ENCODE data around the gene IGSF9B. TPM values are rescaled to one million over a fixed set of nuclear protein-coding genes. Genes with fewer than 3 reads are reported as not detected.

IGSF9B gene
- total RNA-seq, 1 donor from 2014 or later = 3.8 TPM

GRCh38 chr11:134001596-134001995, 44.8 kb upstream of the IGSF9B start:
- H3K27ac Mint-ChIP-seq (ENCODE audit: unreplicated experiment) = no peak overlapping the region
- no peaks in the 10 kb centered on the region for H3K36me3 Mint-ChIP-seq (ENCODE audit: unreplicated experiment)
- peaks cover 14% of the 10 kb centered on the region for H3K27me3 Mint-ChIP-seq (ENCODE audit: unreplicated experiment)
- no peaks in the 10 kb centered on the region for H3K9me3 Mint-ChIP-seq (ENCODE audit: unreplicated experiment)
- no peaks in the 10 kb centered on the region for H3K4me1 Mint-ChIP-seq (ENCODE audit: unreplicated experiment)
- no peak for TF ChIP-seq CTCF (IDR thresholded peaks at IDR 0.05)
- H3K4me3 Mint-ChIP-seq (ENCODE audit: unreplicated experiment) = no peak overlapping the region
- DNase-seq (ENCODE audit: extremely low spot score, unreplicated experiment) = no peak

- DNase-seq (ENCODE audit: extremely low spot score, unreplicated experiment) = no peak
- Mint-ChIP-seq H3K36me3 (ENCODE audit: unreplicated experiment) (no peaks in the 10 kb centered on the region), H3K27me3 (ENCODE audit: unreplicated experiment) (peaks cover 16% of the 10 kb centered on the region), H3K9me3 (ENCODE audit: unreplicated experiment) (no peaks in the 10 kb centered on the region), H3K4me3 (ENCODE audit: unreplicated experiment) (no peak overlapping the region), H3K27ac (ENCODE audit: unreplicated experiment) (no peak overlapping the region), H3K4me1 (ENCODE audit: unreplicated experiment) (no peaks in the 10 kb centered on the region)
- no peak for TF ChIP-seq CTCF (IDR thresholded peaks at IDR 0.05)
These were observed 44.3 kb upstream of the IGSF9B start for GRCh38 chr11:134001088-134001487.

- H3K4me1 Mint-ChIP-seq (ENCODE audit: unreplicated experiment) = no peaks in the 10 kb centered on the region
These were observed 42.6 kb upstream of the IGSF9B start for GRCh38 chr11:133999355-133999754.

DNA sequence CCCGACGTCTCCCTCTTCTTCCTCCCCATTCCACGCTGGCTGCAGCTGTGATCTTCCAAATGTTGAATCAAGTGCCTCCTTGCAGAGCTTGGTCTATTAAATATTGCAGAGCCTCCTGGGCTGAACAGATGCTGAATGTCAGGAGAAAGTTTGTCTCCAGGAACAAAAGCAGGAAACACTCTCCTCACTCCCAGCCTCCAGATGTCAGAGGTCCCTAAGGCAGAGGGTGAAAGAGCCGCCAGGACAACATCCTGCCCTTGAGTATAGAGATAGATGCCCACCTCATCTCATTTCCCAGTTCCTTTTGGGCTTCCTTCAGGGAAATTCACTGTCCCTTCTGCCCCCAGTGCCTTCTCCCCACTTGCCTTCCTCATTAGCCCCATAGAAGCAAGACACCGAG, 40.8 kb upstream of the IGSF9B start:
- H3K36me3 Mint-ChIP-seq (ENCODE audit: unreplicated experiment) = no peaks in the 10 kb centered on the region
- DNase-seq (ENCODE audit: extremely low spot score, unreplicated experiment) = no peak
- H3K27ac Mint-ChIP-seq (ENCODE audit: unreplicated experiment) = no peak overlapping the region
- H3K4me3 Mint-ChIP-seq (ENCODE audit: unreplicated experiment) = no peak overlapping the region
- H3K9me3 Mint-ChIP-seq (ENCODE audit: unreplicated experiment) = no peaks in the 10 kb centered on the region
- no peak for TF ChIP-seq CTCF (IDR thresholded peaks at IDR 0.05)
- peaks cover 14% of the 10 kb centered on the region for H3K27me3 Mint-ChIP-seq (ENCODE audit: unreplicated experiment)
- no peaks in the 10 kb centered on the region for H3K4me1 Mint-ChIP-seq (ENCODE audit: unreplicated experiment)

More at GRCh38 chr11:133999355-133999754, 42.6 kb upstream of the IGSF9B start:
- Mint-ChIP-seq H3K4me3 (ENCODE audit: unreplicated experiment) (no peak overlapping the region), H3K9me3 (ENCODE audit: unreplicated experiment) (no peaks in the 10 kb centered on the region), H3K36me3 (ENCODE audit: unreplicated experiment) (no peaks in the 10 kb centered on the region), H3K27ac (ENCODE audit: unreplicated experiment) (no peak overlapping the region), H3K27me3 (ENCODE audit: unreplicated experiment) (peaks cover 19% of the 10 kb centered on the region)
- DNase-seq (ENCODE audit: extremely low spot score, unreplicated experiment) = no peak
- no peak for TF ChIP-seq CTCF (IDR thresholded peaks at IDR 0.05)

DNA sequence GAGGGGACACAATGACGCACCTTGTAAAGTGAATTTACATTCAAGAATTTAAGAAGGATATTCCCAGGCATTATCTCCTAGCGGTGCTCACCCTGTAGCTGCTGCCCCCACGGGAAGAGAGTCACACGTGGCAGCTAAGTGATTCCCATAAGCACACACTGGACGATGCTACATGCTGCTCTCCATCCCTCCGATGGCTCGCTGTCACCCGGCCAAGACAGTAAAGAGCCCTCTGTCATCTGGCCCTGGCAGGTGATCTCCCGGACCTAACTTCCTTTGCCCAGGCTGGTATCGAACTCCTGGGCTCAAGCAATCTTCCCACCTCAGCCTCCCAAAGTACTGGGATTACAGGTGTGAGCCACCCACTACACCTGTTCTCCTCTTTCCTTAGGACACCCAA, 39.9 kb upstream of the IGSF9B start:
- H3K4me1 Mint-ChIP-seq (ENCODE audit: unreplicated experiment) = no peaks in the 10 kb centered on the region
- peaks cover 18% of the 10 kb centered on the region for H3K27me3 Mint-ChIP-seq (ENCODE audit: unreplicated experiment)
- no peak overlapping the region for H3K27ac Mint-ChIP-seq (ENCODE audit: unreplicated experiment)
- no peak for DNase-seq (ENCODE audit: extremely low spot score, unreplicated experiment)
- H3K9me3 Mint-ChIP-seq (ENCODE audit: unreplicated experiment) = no peaks in the 10 kb centered on the region
- TF ChIP-seq CTCF (IDR thresholded peaks at IDR 0.05) = no peak
- H3K4me3 Mint-ChIP-seq (ENCODE audit: unreplicated experiment) = no peak overlapping the region
- H3K36me3 Mint-ChIP-seq (ENCODE audit: unreplicated experiment) = no peaks in the 10 kb centered on the region

Measured in osteocyte (in vitro differentiated cells).